Adrenal gland (tissue), 12 donors: Measurements from ENCODE around the gene CCDC91. TPM values are rescaled to one million over a fixed set of nuclear protein-coding genes. Genes with fewer than 3 reads are reported as not detected.

ENCODE experiments used
- DNase-seq, 7 donors: peaks; one replicate each; pipeline ENCODE4 v3.0.0-alpha.2; 2019 to 2020
- H3K27ac ChIP-seq, 5 donors: fragments of 200-600 bp; sonication (generic) in 4 of 5; 1 replicate in 3 of 5; 2 replicates in 2 of 5; pipeline versions ENCODE4 v1.5.1 to v1.8.0; 2016 to 2020; ENCODE audit warnings: mild to moderate bottlenecking in 1 of 5
- H3K27me3 ChIP-seq: fragments of 200-600 bp; 2 replicates; pipeline ENCODE4 v1.8.0; 2021
- H3K36me3 ChIP-seq, 2 donors: fragments of 200-600 bp; replicated peaks in 1 of 2; 1 replicate in 1 of 2; 2 replicates in 1 of 2; pipeline versions ENCODE4 v1.5.1 to v1.8.0; 2018 to 2022
- H3K4me1 ChIP-seq, 2 donors: fragments of 200-600 bp; replicated peaks in 1 of 2; 1 replicate in 1 of 2; 2 replicates in 1 of 2; pipeline versions ENCODE4 v1.5.1 to v1.8.0; 2018 to 2021
- H3K4me3 ChIP-seq, 4 donors: fragments of 200-600 bp; sonication (generic) in 3 of 4; one replicate each; pipeline ENCODE4 v1.5.1; 2016 to 2018
- H3K9me3 ChIP-seq, 3 donors: fragments of 200-600 bp; sonication (generic) in 1 of 3; replicated peaks in 1 of 3; 1 replicate in 2 of 3; 2 replicates in 1 of 3; pipeline versions ENCODE4 v1.5.1 to v1.8.0; 2016 to 2021
- CTCF ChIP-seq, 6 experiments: fragments of 450-650 bp in 4 of 6; fragments of 200-600 bp in 2 of 6; sonication (generic) in 1 of 6; IDR thresholded peaks; 1 replicate in 5 of 6; 2 replicates in 1 of 6; pipeline versions ENCODE4 v1.5.1 to v1.8.0; 2016 to 2021; ENCODE audit warnings: antibody characterized with exemption in 6 of 6, mild to moderate bottlenecking in 2 of 6, moderate library complexity in 1 of 6
- POLR2A ChIP-seq, 2 donors: fragments of 450-650 bp; IDR thresholded peaks; one replicate each; pipeline ENCODE4 v1.6.1; 2017; ENCODE audit warnings: antibody characterized with exemption in 2 of 2, mild to moderate bottlenecking in 2 of 2, moderate library complexity in 1 of 2
- WGBS, 4 donors: extraction: QIAGEN DNeasy Blood & Tissue Kit in 2 of 4; methylation state at CpG; one replicate each; pipeline versions ENCODE4 v1.1.5 to v1.1.7; 2013 to 2017; 5-methylcytosine and 5-hydroxymethylcytosine counted together
- intact Hi-C, 2 donors: fragments of 100-400 bp; cut with DNase I; formaldehyde crosslinking; loops; one replicate each; pipeline versions ENCODE4 v1.14.1 to v1.15.0; 2022 to 2023
- polyA plus RNA-seq, 3 donors: library from polyadenylated mRNA; stranded (reverse); fragments of 200-250 nt in 2 of 3; fragments of 350-450 nt in 1 of 3; fragmentation: Illumina TruSeq in 1 of 3; extraction: RNeasy Lipid Tissue Mini Kit (QIAGEN cat#74804) in 1 of 3; gene quantifications; one replicate each; pipeline ENCODE4 v1.2.3, GENCODE V29; 2013 to 2014
- total RNA-seq, 9 donors: library from RNA; depleted of rRNA in 4 of 9; stranded (reverse); fragments of >200 nt in 4 of 9; fragments of 120-200 nt in 1 of 9; fragmentation: NEBNext Ultra II Directional in 1 of 9; extraction: Animal tissue kit (Norgen Biotek cat#: 25700) in 1 of 9; gene quantifications; one replicate each; pipeline versions ENCODE4 v1.1.0 to v1.2.4, GENCODE V29; 2013 to 2023
- donor health status: healthy with polysubstance abuse.
- donor health status: Bipolar disorder and iron deficiency.
- donor health status: DM: yes; HTN: yes; CAD: no.
- donor health status: DM: no; HTN: no; CAD: no.
- donor health status: DM: no; HTN: no; CAD: no.
- donor health status: DM: yes; HTN: yes; CAD: no.

CCDC91 gene
- total and polyA plus RNA-seq, 12 donors: 9.1 to 56.7 (median 33.1) TPM

GRCh38 chr12:28164644-28165275 is 25.5 kb upstream of the CCDC91 start:
- no peaks in the 10 kb centered on the region for H3K36me3 ChIP-seq
- WGBS, 4 donors: 69 to 82% (median 77%) methylated on average over 2 of the region's 2 CpGs
- no peak for TF ChIP-seq CTCF (IDR thresholded peaks at IDR 0.05)
- TF ChIP-seq POLR2A (IDR thresholded peaks at IDR 0.05): no peak
- no peaks in the 10 kb centered on the region for H3K27me3 ChIP-seq
- no peak overlapping the region for H3K27ac ChIP-seq
- no peak overlapping the region for H3K4me3 ChIP-seq
- intact Hi-C loops: no loop called here
- H3K9me3 ChIP-seq: no peaks in the 10 kb centered on the region
- DNase-seq: no peak
- no peaks in the 10 kb centered on the region for H3K4me1 ChIP-seq

GRCh38 chr12:28167981-28168485 is 22.2 kb upstream of the CCDC91 start:
- Histone ChIP-seq H3K27me3 (no peaks in the 10 kb centered on the region), H3K9me3 (no peaks in the 10 kb centered on the region), H3K36me3 (no peaks in the 10 kb centered on the region), H3K4me1 (no peaks in the 10 kb centered on the region), H3K4me3 (no peak overlapping the region), H3K27ac (no peak overlapping the region)
- WGBS, 4 donors: 84 to 88% (median 87%) methylated on average over 2 of the region's 2 CpGs
- intact Hi-C loops: no loop called here
- no peak for TF ChIP-seq CTCF (IDR thresholded peaks at IDR 0.05)
- no peak for TF ChIP-seq POLR2A (IDR thresholded peaks at IDR 0.05)
- DNase-seq: no peak

- Histone ChIP-seq H3K9me3 (no peaks in the 10 kb centered on the region), H3K27me3 (no peaks in the 10 kb centered on the region), H3K36me3 (no peaks in the 10 kb centered on the region), H3K27ac (no peak overlapping the region), H3K4me3 (no peak overlapping the region), H3K4me1 (no peaks in the 10 kb centered on the region)
- DNase-seq: no peak
- TF ChIP-seq POLR2A (IDR thresholded peaks at IDR 0.05): no peak
- no peak for TF ChIP-seq CTCF (IDR thresholded peaks at IDR 0.05)
- WGBS, 4 donors: 75 to 92% (median 88%) methylated on average over 3 of the region's 3 CpGs
- intact Hi-C loops: no loop called here
Measured at GRCh38 chr12:28171356-28172060, 18.7 kb upstream of the CCDC91 start.

GRCh38 chr12:28172434-28173030 is 17.7 kb upstream of the CCDC91 start:
- Histone ChIP-seq H3K4me3 (no peak overlapping the region), H3K36me3 (no peaks in the 10 kb centered on the region), H3K27ac (no peak overlapping the region), H3K4me1 (no peaks in the 10 kb centered on the region), H3K9me3 (no peaks in the 10 kb centered on the region), H3K27me3 (no peaks in the 10 kb centered on the region)
- 88 to 97% (median 94%) methylated on average over 3 of the region's 3 CpGs for WGBS, 4 donors
- TF ChIP-seq POLR2A (IDR thresholded peaks at IDR 0.05): no peak
- TF ChIP-seq CTCF (IDR thresholded peaks at IDR 0.05): peak in 4 of 6 experiments; percentile 30 to 39 (median 32)
- DNase-seq: peak in 1 of 7 donors; percentile 11
- intact Hi-C loops: no loop called here
